GDM1 (cell line): ENCODE results near the gene SECISBP2L.

Source experiments
- DNase-seq: peaks from one replicate; lab custom pipeline; 2025; lab: John Stamatoyannopoulos, UW

Gene SECISBP2L

DNA sequence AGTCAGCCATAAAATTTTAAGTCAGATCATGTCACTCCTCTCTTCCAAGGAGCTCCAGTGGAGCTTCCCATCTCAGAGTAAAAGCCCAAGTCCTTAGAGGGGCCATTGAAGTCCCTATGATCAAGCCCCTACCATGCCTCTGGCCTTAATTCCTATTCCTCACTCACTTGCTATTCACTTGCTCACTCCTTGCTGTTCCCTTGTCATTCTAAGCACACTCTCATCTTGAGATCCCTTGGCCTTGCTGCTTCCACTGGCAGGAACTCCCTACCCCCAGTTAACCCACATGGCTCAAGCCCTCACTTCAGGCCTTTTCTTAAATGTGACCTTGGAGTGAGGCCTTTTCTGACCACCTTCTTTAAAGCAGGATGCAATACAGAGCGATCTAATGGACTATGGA, 12.3 kb upstream of the SECISBP2L start:
- no peak for DNase-seq

DNA sequence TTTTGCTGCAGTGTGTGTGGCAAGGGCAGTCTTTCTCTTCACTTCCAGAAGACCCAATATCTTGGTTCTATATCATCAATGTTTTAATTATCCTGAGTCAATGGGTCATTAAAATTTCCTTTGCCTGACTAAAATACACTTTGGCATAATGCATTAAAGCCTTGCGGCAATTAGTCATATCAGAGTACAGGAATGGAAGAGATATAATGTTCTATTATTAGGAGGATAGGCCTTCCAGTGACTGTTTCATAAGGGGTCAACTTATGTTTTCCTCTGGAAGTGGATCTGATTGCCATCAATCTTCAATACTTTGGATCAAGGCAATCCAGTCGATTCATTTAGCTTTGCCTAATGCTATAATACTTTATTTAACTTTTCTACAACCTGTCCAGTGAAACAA, 9.4 kb upstream of the SECISBP2L start:
- no peak for DNase-seq

DNA sequence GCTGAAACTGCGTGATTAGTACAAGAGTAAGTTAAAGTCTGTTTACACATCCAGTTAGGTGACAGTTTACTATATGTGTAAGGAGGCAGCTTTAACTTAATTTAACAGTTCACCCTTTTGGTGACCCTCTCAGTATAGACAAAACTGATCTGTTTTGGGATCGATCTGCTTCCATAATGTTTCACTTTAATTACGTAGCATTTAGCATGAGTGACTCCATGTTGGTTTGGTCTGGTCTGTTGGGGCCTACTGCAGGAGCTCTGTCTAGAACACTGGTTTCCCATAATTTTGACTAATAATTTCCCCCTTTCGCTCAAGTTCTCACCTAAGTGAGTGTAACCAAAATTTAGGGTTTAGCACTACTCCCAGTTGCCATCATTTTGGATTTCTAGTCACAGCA, 6.4 kb upstream of the SECISBP2L start:
- no peak for DNase-seq

DNA sequence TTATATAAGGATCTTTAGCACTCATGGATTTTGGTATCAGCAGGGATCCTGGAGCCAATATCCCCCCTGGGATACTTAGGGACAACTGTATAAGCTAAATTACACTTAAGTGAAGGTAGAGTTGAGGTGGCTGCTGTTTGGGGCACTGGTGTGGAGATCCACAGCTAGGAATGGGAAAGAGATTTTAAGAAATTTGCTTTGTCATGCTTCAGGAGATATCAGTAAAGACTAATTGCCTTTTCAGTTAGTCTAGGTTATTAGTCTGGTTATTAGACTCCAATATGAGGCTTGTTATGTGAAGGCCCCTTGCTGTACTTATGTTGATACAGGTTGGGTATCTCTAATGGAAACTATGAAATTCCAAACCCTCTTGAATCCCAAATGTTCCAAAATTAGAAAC, 1.2 kb upstream of the SECISBP2L start:
- DNase-seq, result no peak

DNA sequence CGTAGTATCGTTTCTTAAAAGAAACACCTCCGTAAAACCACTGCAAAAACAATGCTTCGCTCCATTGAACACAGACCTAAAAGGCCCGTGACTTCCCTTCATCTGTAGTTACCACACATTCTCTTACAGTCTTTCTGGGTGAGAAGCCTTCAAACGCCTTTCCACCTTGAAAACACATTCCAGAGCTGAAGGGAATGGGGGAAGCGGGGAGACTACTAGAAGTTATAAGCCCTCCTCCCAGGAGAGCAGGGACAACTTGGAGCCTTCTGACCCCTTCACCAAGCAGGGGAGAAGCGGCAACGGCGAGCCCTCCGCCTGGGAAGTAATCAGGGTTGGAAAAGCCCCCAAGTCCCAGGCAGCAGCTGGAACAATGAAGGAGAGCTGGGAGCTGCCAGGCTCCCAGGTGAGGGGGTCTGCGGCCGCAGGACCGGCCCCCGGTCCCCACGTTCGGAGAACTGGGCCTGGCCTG, 461 bp downstream of the SECISBP2L start:
- no peak for DNase-seq

DNA sequence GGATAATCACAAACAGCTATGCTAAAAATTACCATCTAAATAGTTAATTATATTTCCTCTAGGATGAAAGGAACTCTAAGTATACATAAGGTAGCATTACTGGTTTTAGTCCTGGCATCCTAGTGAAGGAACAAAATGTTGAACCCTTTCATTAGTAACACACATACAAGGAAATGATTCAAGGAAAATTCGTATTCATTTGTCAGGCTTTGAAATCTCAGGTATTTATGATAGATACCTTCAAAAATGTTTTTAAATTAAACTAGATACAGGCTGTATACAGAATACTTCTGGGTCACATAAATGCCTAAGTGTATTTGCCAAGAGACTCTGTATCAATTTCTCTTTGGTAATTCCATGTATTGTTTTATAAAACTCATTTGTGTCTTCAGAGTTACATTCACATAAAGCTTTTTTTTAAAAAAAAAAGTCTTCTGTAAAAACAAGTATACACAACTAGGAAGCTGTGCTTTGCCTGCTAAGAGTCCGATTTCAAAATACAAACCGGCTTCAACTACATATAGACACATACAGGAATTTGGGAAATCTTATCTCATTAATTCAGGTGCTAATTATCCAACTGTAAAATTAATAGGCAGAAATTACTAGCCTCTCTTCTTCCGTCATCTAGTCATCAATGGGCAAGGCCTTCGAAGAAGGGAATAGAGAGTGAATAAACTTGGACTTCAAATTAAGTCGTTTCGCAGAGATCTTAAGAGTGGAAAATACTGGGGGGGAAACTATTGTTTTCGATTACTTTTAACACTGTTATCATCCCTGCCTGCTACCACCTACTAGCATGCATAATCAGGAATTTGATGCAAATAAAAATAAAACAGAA, 1.3 kb downstream of the SECISBP2L start:
- no peak for DNase-seq

DNA sequence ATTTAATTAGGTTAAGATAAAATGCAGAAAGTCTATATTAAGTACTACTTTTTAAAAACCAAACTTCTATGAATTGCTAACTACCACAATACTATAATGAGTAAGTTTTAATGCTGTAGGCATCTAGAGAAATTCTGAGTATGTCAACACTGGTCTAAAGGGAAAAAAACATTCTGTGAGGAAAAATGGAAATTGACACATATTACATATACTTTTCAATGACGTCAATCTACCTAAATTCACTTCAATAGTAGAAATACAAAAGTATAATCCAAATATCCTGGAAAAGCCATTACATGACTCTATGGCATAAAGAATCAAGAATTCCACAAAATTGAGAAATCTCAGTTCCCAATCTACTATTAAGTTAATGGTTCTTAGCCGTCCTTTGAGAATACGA, 2.2 kb downstream of the SECISBP2L start:
- no peak for DNase-seq

DNA sequence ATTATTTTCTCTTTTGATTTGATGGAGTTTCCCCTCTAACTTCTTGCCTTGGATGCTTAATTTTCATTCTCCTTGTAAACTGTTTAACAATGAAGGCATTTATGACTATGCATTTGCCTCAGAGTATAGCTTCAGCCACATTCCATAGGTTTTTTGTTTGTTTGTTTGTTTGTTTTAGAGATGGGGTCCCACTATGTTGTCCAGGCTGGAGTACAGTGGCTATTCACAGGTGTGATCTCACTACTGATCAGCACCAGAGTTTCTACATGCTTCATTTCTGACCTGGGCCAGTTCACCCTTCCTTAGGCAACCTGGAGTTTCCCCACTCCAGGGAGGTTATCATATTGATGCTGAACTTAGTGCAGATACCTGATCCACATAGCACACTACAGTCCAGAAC, 4.1 kb downstream of the SECISBP2L start:
- DNase-seq, result no peak

DNA sequence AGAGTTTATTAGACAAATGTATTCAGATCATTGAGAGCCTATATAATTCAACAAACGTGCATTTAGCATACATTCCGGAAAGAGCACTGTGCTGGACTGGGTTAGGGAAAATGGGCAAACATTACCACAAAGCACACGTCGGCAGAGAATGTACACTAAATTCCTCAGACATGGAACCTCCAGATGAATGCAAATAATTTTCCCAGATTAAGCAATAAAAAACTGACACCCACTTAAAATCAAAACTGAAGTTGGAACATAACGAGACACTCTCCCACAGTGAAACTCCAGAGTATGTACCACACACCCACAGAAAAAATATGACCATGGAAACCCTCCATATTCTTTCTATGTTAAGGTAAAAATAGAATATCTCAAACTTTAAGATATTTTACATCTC, 4.8 kb downstream of the SECISBP2L start:
- DNase-seq, result no peak

DNA sequence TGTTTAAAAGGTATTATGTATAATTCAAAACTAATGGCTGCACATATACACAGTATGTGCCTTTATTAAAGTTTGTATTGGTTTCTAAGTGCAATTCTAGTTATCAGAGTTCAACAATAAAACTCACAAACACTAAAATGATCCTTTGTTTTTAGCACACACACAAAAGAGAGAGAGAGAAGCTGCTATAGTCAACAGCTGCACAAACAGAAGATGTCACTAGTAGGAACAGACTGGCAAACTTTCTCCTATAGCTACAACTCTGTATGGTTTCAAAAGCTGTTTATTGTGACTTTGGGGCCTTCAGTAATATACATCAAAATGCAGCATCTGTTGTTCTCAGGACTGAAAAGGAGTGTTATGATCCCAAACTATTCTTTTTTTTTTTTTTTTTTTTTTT, 6.1 kb downstream of the SECISBP2L start:
- DNase-seq, result no peak

DNA sequence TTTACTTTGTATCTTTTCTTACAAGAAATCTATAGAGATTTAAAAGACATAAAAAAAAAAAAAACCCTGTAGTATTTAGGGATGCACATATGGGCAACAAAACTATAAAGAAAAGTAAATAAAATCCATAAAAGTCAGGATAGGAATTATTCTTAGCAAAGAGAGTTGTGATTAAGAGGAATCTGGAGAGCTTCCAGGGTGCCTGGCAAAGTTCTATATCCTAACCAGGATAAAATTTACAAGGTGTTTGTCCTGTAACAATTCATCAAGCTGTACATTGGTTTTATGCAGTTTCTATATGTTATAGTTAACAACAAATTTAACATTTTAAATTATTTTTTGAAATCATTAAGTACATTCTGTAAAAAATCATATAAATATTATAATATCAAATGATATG, 7.9 kb downstream of the SECISBP2L start:
- no peak for DNase-seq

DNA sequence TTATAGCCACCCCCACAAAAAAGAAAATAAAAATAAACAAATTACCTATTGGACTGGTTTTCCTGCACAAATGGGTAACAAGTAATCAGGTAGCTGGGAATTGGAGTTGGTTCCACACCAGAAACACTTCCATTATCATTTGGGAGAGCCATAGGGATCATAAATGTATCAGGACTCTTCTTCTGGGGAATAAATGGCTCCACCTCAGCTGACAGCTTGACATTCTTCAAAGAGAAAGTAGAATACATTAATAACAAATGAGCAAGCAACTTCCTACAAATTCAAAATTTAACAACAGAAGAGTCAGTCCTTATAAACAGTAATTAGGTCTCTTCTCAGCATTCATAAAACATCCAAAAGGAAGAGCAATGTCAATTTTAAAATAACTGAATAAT, 8.7 kb downstream of the SECISBP2L start:
- no peak for DNase-seq

DNA sequence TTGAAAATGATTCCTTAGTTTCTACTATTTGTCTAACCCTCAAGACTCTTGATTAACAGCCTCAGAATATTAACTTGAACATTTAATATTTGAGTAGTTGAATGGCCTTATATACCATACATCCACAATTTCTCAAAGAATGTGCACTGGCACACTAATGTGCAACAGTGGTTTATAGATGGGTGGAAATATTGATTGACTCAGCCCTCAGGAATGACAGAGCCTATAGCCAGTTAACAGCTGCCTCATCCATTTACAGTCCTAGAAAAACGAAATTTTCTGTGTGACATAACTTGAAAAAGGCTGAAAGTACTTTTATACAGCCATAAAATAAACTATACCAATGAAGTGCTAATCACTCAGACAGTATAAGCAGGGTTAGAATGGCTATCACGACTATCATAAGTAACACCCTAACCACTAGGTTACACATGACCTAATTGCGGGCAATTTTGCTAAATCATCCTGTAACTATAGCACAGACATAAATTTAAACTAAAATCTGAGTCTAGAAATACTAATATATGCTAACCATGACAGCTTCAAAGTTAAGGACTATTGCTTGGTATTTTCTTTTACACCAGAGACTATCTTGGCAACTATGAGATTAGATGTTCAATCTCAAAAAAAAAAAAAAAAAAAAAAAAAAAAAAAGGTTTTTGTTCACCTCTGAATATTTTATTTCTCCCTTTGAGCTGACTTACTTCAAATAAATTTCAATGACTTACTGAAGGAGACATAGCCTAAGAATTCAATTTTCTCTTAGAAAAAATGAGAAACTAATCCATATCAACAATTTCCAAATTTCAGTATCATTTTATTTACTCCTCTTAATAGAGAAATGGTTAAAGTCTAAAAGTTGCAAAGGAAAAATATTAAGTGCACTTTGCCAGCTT, 9.3 kb downstream of the SECISBP2L start:
- DNase-seq, result no peak

DNA sequence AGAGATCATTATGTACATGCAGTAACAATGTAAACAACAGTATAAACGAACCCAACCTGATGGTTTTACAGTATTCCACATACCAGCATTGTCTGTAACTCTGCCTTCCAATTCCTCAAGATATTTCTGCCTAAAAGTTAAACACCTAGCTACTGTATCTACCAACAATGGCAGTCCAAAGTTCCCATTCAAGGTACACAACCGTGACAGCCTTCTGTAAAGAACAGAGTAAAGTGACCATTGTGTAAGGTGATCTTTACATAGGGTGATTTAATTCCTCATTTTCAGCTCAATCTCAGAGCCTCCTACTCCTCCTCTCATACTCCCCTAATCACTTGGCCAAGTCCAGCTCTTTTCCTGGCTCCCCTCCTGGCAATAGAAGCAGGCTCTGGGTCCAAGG, 10.4 kb downstream of the SECISBP2L start:
- no peak for DNase-seq

DNA sequence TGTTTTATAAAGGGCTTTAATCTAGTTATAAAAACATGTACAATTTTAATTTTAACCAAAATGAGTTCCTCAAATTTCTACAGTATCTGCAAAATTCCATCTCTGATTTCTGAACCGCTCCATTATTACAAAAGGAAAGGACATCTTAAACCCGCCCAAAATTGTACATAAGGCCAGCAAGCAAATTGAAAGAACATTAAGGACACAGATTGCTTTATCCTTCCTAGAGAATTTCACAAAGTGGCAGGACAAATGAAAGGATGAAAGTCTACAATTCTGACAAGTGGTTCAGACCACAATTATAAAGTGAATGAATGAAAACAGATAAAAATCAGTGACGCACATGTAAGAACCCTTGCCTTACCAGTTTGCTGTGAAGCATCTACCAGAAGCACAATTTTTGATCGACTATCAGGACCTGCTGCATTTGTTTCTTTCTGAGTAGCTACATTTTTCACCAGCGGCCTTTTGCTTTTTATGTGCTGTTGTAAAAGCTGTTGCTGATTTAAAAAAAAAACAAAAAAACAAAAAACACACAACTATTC, 13.6 kb downstream of the SECISBP2L start:
- no peak for DNase-seq

DNA sequence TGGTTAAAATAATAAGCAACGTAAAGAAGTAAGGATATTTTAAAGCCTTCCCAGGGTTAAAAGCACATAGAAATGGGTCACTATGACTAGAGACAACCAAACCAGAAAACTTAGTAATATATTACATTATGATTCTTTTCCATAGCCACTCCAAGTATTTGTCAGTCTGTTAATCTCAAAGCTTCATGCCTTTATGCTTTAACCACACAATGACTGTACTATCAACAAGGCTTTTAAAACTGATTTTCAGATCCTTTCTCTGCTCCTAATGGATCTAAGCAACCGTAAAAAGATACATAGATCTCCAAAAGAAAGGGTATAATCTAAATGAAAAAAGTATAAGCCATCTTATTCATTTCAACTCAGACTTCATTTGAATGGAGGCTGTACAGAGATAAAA, 14.4 kb downstream of the SECISBP2L start:
- DNase-seq, result no peak

DNA sequence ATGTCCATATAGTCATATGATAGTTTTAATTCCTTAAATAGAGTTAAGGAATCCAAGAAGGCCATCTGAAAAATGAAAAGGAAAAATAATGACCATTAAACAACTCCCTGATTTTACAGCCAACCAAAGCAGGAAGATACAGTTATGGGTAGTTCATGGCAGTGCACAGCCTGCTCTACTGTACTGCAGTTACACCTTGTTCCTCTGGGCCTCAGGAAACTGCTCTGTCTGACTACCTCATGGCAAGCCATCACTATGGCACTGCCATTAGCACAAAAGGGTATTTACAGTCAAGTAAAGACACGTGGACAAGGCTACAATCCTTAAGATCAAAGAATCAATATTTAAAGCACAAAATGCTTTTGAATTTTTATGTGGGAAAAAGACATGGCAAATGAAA, 19.5 kb downstream of the SECISBP2L start:
- DNase-seq, result no peak

DNA sequence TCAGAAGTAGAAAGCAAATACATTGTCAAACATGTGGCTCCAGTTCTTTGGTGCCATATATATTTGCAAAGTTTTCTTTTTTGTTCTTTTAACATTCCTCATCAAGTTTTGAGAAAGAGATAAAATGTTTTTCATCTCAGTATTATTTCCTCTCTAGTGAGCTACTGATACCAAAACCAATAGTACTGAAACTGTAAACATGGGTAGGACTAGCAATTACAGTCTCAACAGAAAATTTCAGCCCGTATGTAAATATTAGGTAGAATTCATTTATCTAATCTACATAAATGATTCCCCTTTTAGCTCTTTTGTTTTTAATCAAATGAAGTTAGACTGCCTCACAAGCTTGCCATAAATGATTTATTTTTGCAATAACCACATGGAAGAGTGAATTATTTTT, 21.4 kb downstream of the SECISBP2L start:
- DNase-seq, result no peak

DNA sequence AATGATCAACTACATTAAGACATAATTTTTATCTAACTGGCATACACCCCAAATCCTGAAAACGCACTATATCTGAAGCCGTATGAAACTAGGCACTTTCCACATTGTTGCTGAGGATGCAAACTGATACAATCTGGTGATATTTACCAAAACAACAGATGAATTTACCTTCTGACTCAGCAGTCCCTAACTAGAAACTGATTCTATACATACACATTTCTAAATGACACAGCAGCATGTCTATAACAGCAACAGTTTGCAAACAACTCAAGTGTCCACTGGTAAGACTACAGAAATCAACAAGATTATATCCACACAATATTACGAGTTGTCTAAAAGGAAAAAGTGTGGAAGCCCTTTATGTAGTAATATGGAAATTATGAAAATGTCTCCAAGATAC, 22.9 kb downstream of the SECISBP2L start:
- no peak for DNase-seq

DNA sequence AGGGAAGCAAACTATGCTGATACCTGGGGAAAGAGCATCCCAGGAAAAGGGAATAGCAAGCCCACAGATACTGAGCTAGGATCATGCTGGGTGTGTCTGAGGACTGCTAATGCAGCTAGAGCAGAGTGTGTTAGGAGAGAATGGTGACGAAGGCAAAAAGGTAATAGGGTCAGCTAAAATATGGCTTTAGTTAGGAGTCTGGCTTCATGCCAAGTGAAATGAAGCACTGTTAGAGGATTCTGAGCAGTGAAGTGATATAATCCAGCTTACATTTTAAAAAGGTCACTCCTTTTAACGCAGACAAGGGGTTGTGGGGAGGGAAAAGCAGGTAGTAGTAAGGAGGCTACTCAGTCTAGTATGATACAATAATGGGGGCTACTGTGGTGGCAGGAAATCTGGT, 30.4 kb downstream of the SECISBP2L start:
- no peak for DNase-seq

DNA sequence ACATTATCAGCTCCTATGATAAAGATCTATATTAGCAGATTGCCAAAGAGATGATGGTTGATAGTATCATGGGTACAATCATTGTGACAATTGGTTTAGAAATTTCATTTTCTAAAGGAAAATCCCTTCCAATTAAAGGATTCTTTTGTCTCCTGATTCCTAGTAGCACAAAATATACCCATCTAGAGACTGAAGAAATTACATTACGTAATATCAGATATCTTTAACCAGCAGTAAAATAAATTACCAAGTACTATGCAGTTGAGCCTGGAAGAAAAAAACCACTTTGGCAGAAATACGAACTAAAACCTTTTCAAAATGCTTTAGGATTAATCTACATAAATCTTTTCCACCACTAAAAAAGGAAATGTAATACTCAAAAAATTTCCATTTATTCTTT, 46.9 kb downstream of the SECISBP2L start:
- no peak for DNase-seq

DNA sequence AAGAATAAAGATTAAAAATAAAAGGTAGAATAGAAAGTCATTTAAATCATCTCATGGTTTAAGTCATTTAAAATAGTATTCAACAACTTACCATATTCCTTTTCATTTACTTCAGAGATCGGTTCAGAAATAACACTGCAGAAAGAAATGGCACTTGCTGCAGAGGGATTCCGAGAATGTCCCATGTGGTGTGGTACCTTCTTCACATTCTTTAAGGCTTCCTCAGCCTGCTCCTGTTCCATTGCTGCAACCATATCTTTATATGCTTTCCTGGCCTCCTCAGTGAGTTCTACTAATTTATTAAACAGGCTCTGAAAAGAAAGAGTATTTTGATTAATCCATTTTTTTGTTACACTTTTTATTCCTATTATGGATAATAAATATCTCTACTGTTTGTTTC, 50.0 kb downstream of the SECISBP2L start:
- no peak for DNase-seq

DNA sequence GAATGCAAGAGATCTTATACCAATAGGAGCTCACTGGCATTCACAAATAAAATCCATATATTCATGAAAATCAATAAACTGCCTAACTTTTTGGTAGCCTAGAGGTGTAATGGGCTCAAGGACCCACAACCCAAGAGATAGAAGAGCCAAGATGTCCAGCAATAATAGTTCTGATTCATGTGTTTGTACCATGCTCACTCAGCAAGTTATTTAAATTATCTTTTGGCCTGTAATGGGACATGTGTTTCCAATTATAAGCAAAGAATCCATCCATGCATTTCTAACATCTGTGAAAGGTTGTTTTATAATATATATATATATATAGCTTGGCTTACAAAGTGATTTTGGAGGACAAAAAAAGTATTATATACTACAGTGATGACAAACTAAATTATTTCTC, 52.9 kb downstream of the SECISBP2L start:
- DNase-seq, result no peak
